OCI-LY7 (cell line): ENCODE data around the gene CHST8. TPM values are rescaled to one million over a fixed set of nuclear protein-coding genes. Genes with fewer than 3 reads are reported as not detected.
A peak's percentile ranks its signal among the peaks of the same experiment; 100 is the strongest.

Experiments
- BruUV-seq: library from RNA; stranded (reverse); fragments of 400-500 nt; replicated peaks from 2 replicates; lab custom pipeline; 2021; lab: Mats Ljungman, UMichigan
- CTCF ChIA-PET: fragments of 300-600 bp; sonication (Branson Sonifier 250); formaldehyde crosslinking; loops from one replicate; lab custom pipeline; 2022; ENCODE audit warnings: antibody characterized with exemption; ENCODE audit not compliant: unreplicated experiment; lab: Charles Lee
- POLR2A ChIA-PET: fragments of 300-600 bp; sonication (Branson Sonifier 250); formaldehyde crosslinking; loops from one replicate; lab custom pipeline; 2022; ENCODE audit warnings: antibody characterized with exemption; lab: Charles Lee
- DNase-seq: peaks from one replicate; pipeline ENCODE4 v3.0.0-alpha.2; 2015; ENCODE audit warnings: low spot score
- H2AFZ ChIP-seq: fragments of 200-600 bp; sonication (generic), shearing (Covaris generic); 2 replicates; pipeline ENCODE4 v1.6.1; 2014; ENCODE audit warnings: mild to moderate bottlenecking, antibody characterized with exemption, low read length, moderate library complexity
- H3K27ac ChIP-seq: fragments of 200-600 bp; sonication (generic); 2 replicates; pipeline ENCODE4 v1.5.1; 2014; ENCODE audit warnings: mixed run types, low read depth, mild to moderate bottlenecking, moderate library complexity, low read length, inconsistent platforms; ENCODE audit not compliant: poor library complexity, severe bottlenecking
- H3K36me3 ChIP-seq: fragments of 200-600 bp; sonication (generic); 2 replicates; pipeline ENCODE4 v1.6.1; 2014; ENCODE audit warnings: mild to moderate bottlenecking, antibody characterized with exemption, low read length, moderate library complexity, mixed read lengths; ENCODE audit not compliant: insufficient read depth
- H3K4me1 ChIP-seq: fragments of 200-600 bp; sonication (generic); 2 replicates; pipeline ENCODE4 v1.5.1; 2014; ENCODE audit warnings: mild to moderate bottlenecking, low read length; ENCODE audit not compliant: insufficient read depth, poor library complexity, severe bottlenecking
- H3K4me2 ChIP-seq: fragments of 200-600 bp; sonication (generic); 2 replicates; pipeline ENCODE4 v1.6.1; 2014; ENCODE audit warnings: mild to moderate bottlenecking, low read length
- H3K4me3 ChIP-seq: fragments of 200-600 bp; sonication (generic); 2 replicates; pipeline ENCODE4 v1.5.1; 2014; ENCODE audit warnings: mild to moderate bottlenecking, low read depth, low read length; ENCODE audit not compliant: poor library complexity, severe bottlenecking
- H3K79me2 ChIP-seq: fragments of 200-600 bp; sonication (generic); 2 replicates; pipeline ENCODE4 v1.6.1; 2016; ENCODE audit warnings: low read depth, mild to moderate bottlenecking, low read length, moderate library complexity, mixed read lengths; ENCODE audit not compliant: insufficient read depth
- H3K9me2 ChIP-seq: fragments of 200-600 bp; sonication (generic); 2 replicates; pipeline ENCODE4 v1.6.1; 2016; ENCODE audit warnings: mild to moderate bottlenecking, low read length, mixed read lengths; ENCODE audit not compliant: insufficient read depth
- H3K9me3 ChIP-seq: fragments of 200-600 bp; sonication (generic); 2 replicates; pipeline ENCODE4 v1.6.1; 2014; ENCODE audit warnings: mild to moderate bottlenecking, mixed run types, low read length, mixed read lengths
- H4K20me1 ChIP-seq: fragments of 200-600 bp; sonication (generic); 2 replicates; pipeline ENCODE4 v1.6.1; 2014; ENCODE audit warnings: mild to moderate bottlenecking, antibody characterized with exemption, low read length, moderate library complexity, mixed read lengths; ENCODE audit not compliant: insufficient read depth
- CTCF ChIP-seq: fragments of 200-600 bp; sonication (generic); conservative IDR thresholded peaks from 2 replicates; pipeline ENCODE4 v1.5.1; 2014; ENCODE audit warnings: mild to moderate bottlenecking, antibody characterized with exemption, low read length, moderate library complexity, mixed read lengths
- EZH2phosphoT487 ChIP-seq: fragments of 200-600 bp; sonication (generic); IDR thresholded peaks from 2 replicates; pipeline ENCODE4 v1.6.1; 2018; ENCODE audit warnings: low read depth, borderline replicate concordance, mild to moderate bottlenecking, mixed run types, antibody characterized with exemption, low read length, moderate library complexity, mixed read lengths
- intact Hi-C: fragments of 100-400 bp; cut with micrococcal nuclease; formaldehyde crosslinking; loops from one replicate; pipeline ENCODE4 v1.10.0; 2022; ENCODE audit not compliant: unreplicated experiment
- total RNA-seq, 2 experiments: library from RNA; depleted of rRNA in 1 of 2; stranded (reverse); fragments of >200 nt in 1 of 2; shearing (Covaris generic) in 1 of 2; gene quantifications; 2 replicates each; pipeline ENCODE4 v1.2.3, GENCODE V29; 2014 to 2022

Gene CHST8
- total RNA-seq, 2 experiments from 2014 or later: not detected

GRCh38 chr19:33736787-33737186 lies 115.0 kb downstream of the CHST8 start:
- no peak for TF ChIP-seq EZH2phosphoT487
- no peak for TF ChIP-seq CTCF
- POLR2A ChIA-PET: no interaction called here
- Histone ChIP-seq H3K4me3 (no peak overlapping the region), H3K9me3 (no peaks in the 10 kb centered on the region), H3K27ac (no peak overlapping the region), H3K36me3 (no peaks in the 10 kb centered on the region), H4K20me1 (no peaks in the 10 kb centered on the region), H3K79me2 (no peaks in the 10 kb centered on the region), H2AFZ (no peak overlapping the region), H3K9me2 (no peaks in the 10 kb centered on the region), H3K4me2 (no peak overlapping the region), H3K4me1 (no peaks in the 10 kb centered on the region)
- BruUV-seq: no TSS peak
- DNase-seq: no peak
- intact Hi-C loops: no loop called here
- CTCF ChIA-PET: no interaction called here

- CTCF ChIA-PET: no interaction called here
- Histone ChIP-seq H3K36me3 (no peaks in the 10 kb centered on the region), H3K9me2 (no peaks in the 10 kb centered on the region), H3K4me3 (no peak overlapping the region), H3K9me3 (no peaks in the 10 kb centered on the region), H2AFZ (no peak overlapping the region), H3K79me2 (no peaks in the 10 kb centered on the region), H3K27ac (no peak overlapping the region), H3K4me1 (no peaks in the 10 kb centered on the region), H4K20me1 (no peaks in the 10 kb centered on the region), H3K4me2 (no peak overlapping the region)
- DNase-seq: no peak
- POLR2A ChIA-PET: no interaction called here
- intact Hi-C loops: no loop called here
- BruUV-seq: no TSS peak
- TF ChIP-seq CTCF (no peak), EZH2phosphoT487 (no peak)
Observed at GRCh38 chr19:33737681-33738371, 116.1 kb downstream of the CHST8 start.

- Histone ChIP-seq H3K79me2 (no peaks in the 10 kb centered on the region), H3K36me3 (no peaks in the 10 kb centered on the region), H3K9me2 (no peaks in the 10 kb centered on the region), H3K27ac (no peak overlapping the region), H2AFZ (no peak overlapping the region), H3K4me3 (no peak overlapping the region), H4K20me1 (no peaks in the 10 kb centered on the region), H3K9me3 (no peaks in the 10 kb centered on the region), H3K4me1 (no peaks in the 10 kb centered on the region), H3K4me2 (no peak overlapping the region)
- no TSS peak for BruUV-seq
- intact Hi-C loops: no loop called here
- POLR2A ChIA-PET: no interaction called here
- DNase-seq: peak; percentile 45
- CTCF ChIA-PET: no interaction called here
- TF ChIP-seq EZH2phosphoT487: no peak
- no peak for TF ChIP-seq CTCF
Observed at GRCh38 chr19:33740811-33741396, 119.2 kb downstream of the CHST8 start.
